Umbilical cord (tissue), 2 donors: ENCODE measurements around the gene TCEAL5. TPM values are rescaled to one million over a fixed set of nuclear protein-coding genes. Genes with fewer than 3 reads are reported as not detected.
"Not testable (repeated sequence)": the region's sequence is repeated elsewhere in the genome, so short reads cannot be mapped to it uniquely, and the experiment has no call there.

Source experiments
- DNase-seq: peaks from one replicate; pipeline ENCODE4 v3.0.0-alpha.2; 2015; ENCODE audit warnings: low spot score
- total RNA-seq: library from RNA; depleted of rRNA; stranded (reverse); fragments of >200 nt; gene quantifications from one replicate; pipeline ENCODE4 v1.2.3, GENCODE V29; 2014; ENCODE audit warnings: low replicate concordance; ENCODE audit not compliant: insufficient read depth

The TCEAL5 gene
- total RNA-seq, 1 donor from 2014 or later = not detected

DNA sequence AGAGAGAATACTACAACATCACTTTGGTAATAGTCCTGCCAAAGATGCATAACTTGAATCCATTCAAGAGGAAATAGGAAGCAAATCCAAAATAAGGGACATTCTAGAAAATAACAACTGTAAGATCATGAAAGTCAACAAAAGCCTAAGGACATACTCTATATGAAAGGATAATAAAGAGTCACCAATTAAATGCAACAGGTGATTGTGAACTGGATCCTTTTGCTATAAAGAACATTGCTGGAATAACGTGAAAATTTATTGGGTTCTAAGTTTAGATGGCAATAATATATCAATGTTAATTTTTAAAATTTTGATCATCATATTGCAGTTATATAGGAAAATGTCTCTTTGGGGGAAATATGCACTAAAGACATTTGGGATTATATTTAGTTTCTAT is 41.7 kb downstream of the TCEAL5 start:
- no peak for DNase-seq

DNA sequence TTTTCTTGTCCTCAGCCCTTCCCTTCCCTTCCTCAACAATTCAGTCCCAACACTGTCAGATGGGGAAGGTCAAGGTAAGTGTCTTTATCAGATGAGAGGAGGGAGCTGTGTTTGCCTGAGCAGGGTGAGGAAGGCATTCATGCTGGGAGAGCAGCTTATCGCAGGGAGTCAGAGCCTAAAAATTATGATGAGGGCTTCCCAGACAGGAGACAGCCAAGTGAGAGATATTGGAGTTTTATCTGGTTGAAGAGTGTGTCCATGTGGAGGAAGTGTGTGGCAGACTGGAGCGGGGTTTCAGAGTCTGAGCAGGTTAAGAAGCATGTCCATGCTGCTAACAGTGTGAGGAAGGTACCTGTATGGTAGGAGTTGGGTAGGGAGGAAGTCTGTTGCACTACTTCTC is 43.3 kb downstream of the TCEAL5 start:
- DNase-seq = no peak

DNA sequence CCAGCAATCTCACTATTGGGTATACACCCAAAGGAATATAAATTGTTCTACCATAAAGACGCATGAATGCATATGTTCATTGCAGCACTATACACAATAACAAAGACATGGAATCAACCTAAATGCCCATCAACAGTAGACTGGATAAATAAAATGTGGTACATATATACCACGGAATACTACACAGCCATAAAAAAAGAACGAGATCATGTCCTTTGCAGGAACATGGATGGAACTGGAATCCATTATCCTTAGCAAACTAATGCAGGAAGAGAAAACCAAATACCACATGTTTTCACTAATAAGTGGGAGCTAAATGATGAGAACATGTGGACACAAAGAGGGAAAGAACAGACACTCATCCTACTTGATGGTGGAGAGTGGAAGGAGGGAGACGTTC is 50.6 kb downstream of the TCEAL5 start:
- not testable (repeated sequence) for DNase-seq

Other genes starting within 250 kb of the TCEAL5 start
- 1.2 TPM for gene BEX1, start 212.6 kb downstream of the TCEAL5 start, total RNA-seq
- gene NXF3, start 183.6 kb downstream of the TCEAL5 start, total RNA-seq = not detected
- 24.6 TPM for gene BEX4, start 61.6 kb downstream of the TCEAL5 start, total RNA-seq
- 160 TPM for gene TCEAL8, start 21.6 kb downstream of the TCEAL5 start, total RNA-seq
- gene BEX2, start 34.2 kb upstream of the TCEAL5 start, total RNA-seq = 14.7 TPM
- 11.3 TPM for gene TCEAL7, start 53.5 kb upstream of the TCEAL5 start, total RNA-seq
- 104 TPM for gene TCEAL9, start 79.8 kb upstream of the TCEAL5 start, total RNA-seq
- gene BEX3, start 99.8 kb upstream of the TCEAL5 start, total RNA-seq = 102 TPM
- 11.3 TPM for gene RAB40A, start 242.7 kb upstream of the TCEAL5 start, total RNA-seq